ENCODE measurements around the gene PRKAG2.

The PRKAG2 gene

GRCh38 chr7:151702961-151703360 lies 174.0 kb downstream of the PRKAG2 start:
- no peak for TF ChIP-seq EP300 (IDR thresholded peaks at IDR 0.05; ENCODE audit: borderline replicate concordance)
- no peak for TF ChIP-seq MAX (IDR thresholded peaks at IDR 0.05)
- TF ChIP-seq YY1 (IDR thresholded peaks at IDR 0.05; ENCODE audit: low read depth): no peak
- TF ChIP-seq TCF12 (IDR thresholded peaks at IDR 0.05; ENCODE audit: low read depth): no peak
- TF ChIP-seq TAF1 (IDR thresholded peaks at IDR 0.05; ENCODE audit: low read depth): no peak
- no peak for TF ChIP-seq NFIC (IDR thresholded peaks at IDR 0.05)
- TF ChIP-seq FOXM1 (IDR thresholded peaks at IDR 0.05; ENCODE audit: borderline replicate concordance, low read depth): no peak
- TF ChIP-seq CEBPB (IDR thresholded peaks at IDR 0.05): no peak
- no peak for TF ChIP-seq TEAD4 (IDR thresholded peaks at IDR 0.05)
- TF ChIP-seq REST (IDR thresholded peaks at IDR 0.05; ENCODE audit: low read depth): no peak
- no peak for TF ChIP-seq EGR1 (IDR thresholded peaks at IDR 0.05)
- no peak for TF ChIP-seq ZBTB7A (IDR thresholded peaks at IDR 0.05; ENCODE audit: low read depth)
- TF ChIP-seq CREB1 (IDR thresholded peaks at IDR 0.05; ENCODE audit: low read depth): no peak

DNA sequence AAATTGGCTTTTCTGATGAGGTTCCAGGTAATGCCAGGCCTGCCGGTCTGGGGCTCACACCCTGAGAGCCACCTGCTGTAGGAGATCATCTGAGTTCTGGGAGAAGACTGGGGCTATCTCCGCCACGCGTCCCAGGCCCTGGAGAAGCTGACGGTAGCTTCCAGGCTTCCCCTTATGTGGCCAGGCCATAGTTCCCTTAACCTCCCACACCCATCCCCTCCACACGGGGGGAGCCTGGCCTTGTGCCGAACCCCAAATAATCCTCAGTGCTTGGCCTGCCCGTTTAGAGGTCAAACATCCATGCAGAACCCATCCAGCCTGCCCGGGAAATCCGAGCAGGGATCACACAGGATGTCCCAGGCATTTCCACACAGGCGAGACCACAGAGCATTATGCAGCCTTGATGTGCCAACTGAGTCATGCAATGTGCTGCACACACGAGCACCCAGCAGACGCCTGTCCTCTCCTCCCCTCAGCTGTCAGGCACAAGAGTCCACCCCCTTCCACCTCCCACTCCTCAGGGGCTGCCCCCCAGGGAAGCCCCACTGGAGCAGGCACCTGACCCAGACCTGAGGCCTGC lies 176.2 kb downstream of the PRKAG2 start:
- TF ChIP-seq EGR1 (IDR thresholded peaks at IDR 0.05) (no peak), NFIC (IDR thresholded peaks at IDR 0.05) (no peak), RAD21 (IDR thresholded peaks at IDR 0.05; ENCODE audit: low read depth) (no peak), MAX (IDR thresholded peaks at IDR 0.05) (no peak), YY1 (IDR thresholded peaks at IDR 0.05; ENCODE audit: low read depth) (no peak), TCF12 (IDR thresholded peaks at IDR 0.05; ENCODE audit: low read depth) (no peak), EP300 (IDR thresholded peaks at IDR 0.05; ENCODE audit: borderline replicate concordance) (no peak), REST (IDR thresholded peaks at IDR 0.05; ENCODE audit: low read depth) (no peak), CREB1 (IDR thresholded peaks at IDR 0.05; ENCODE audit: low read depth) (no peak), TEAD4 (IDR thresholded peaks at IDR 0.05) (no peak), TAF1 (IDR thresholded peaks at IDR 0.05; ENCODE audit: low read depth) (no peak), USF1 (IDR thresholded peaks at IDR 0.05) (no peak), CEBPB (IDR thresholded peaks at IDR 0.05) (no peak), ZBTB7A (IDR thresholded peaks at IDR 0.05; ENCODE audit: low read depth) (no peak), FOXM1 (IDR thresholded peaks at IDR 0.05; ENCODE audit: borderline replicate concordance, low read depth) (no peak)

DNA sequence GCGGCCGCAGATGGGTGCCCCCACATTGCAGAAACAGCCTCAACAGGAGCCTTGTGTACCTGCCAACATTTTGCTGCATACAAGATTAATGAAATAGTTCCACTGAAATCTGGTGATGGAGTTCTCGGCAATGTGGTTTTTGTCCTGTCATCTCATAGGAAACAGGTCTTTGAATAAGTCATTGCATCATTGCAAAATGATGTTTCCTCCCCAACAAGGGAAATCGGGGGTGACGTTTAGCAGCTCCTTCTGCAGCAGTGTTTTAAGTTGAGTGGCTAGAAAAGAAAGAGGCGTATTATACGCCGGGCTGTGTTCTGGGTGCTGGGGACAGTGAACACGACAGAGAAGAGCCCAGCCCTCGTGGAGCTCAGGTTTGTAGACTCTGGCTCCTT lies 177.0 kb downstream of the PRKAG2 start:
- TF ChIP-seq TEAD4 (IDR thresholded peaks at IDR 0.05): no peak
- no peak for TF ChIP-seq ZBTB7A (IDR thresholded peaks at IDR 0.05; ENCODE audit: low read depth)
- TF ChIP-seq CEBPB (IDR thresholded peaks at IDR 0.05): no peak
- no peak for TF ChIP-seq RAD21 (IDR thresholded peaks at IDR 0.05; ENCODE audit: low read depth)
- TF ChIP-seq TCF12 (IDR thresholded peaks at IDR 0.05; ENCODE audit: low read depth): no peak
- no peak for TF ChIP-seq USF1 (IDR thresholded peaks at IDR 0.05)
- TF ChIP-seq NFIC (IDR thresholded peaks at IDR 0.05): no peak
- no peak for TF ChIP-seq EGR1 (IDR thresholded peaks at IDR 0.05)
- no peak for TF ChIP-seq YY1 (IDR thresholded peaks at IDR 0.05; ENCODE audit: low read depth)
- TF ChIP-seq TAF1 (IDR thresholded peaks at IDR 0.05; ENCODE audit: low read depth): no peak
- no peak for TF ChIP-seq CREB1 (IDR thresholded peaks at IDR 0.05; ENCODE audit: low read depth)
- no peak for TF ChIP-seq MAX (IDR thresholded peaks at IDR 0.05)
- no peak for TF ChIP-seq FOXM1 (IDR thresholded peaks at IDR 0.05; ENCODE audit: borderline replicate concordance, low read depth)
- no peak for TF ChIP-seq EP300 (IDR thresholded peaks at IDR 0.05; ENCODE audit: borderline replicate concordance)
- TF ChIP-seq REST (IDR thresholded peaks at IDR 0.05; ENCODE audit: low read depth): no peak
